ENCODE results near the gene SOWAHD. TPM values are rescaled to one million over a fixed set of nuclear protein-coding genes. Genes with fewer than 3 reads are reported as not detected.
"Not testable (repeated sequence)": the region's sequence is repeated elsewhere in the genome, so short reads cannot be mapped to it uniquely, and the experiment has no call there.

Gene SOWAHD
- total RNA-seq, 2 experiments from 2014 or later: 0.23 TPM; not detected in 1

GRCh38 chrX:119791437-119792231 lies 33.2 kb downstream of the SOWAHD start, which contains the start of gene RPL39:
RPL39 (minus strand) TSS chrX:119791630; CDS start chrX:119791576, 54 bp downstream.
- intact Hi-C loops (cut with micrococcal nuclease): loop anchor here (2.0 kb wide), 1 partner anchor 79 kb away; the partner anchor contains the start of genes NDUFA1 and RNF113A
- Mint-ChIP-seq H3K9me3 (no peaks in the 10 kb centered on the region), H3K36me3 (ENCODE audit: low read depth) (peaks cover 45% of the 10 kb centered on the region), H3K27ac (peak within 1 kb of the TSS; percentile 96), H3K27me3 (no peaks in the 10 kb centered on the region), H3K4me1 (ENCODE audit: low read depth) (peaks cover 23% of the 10 kb centered on the region), H3K4me3 (peak within 1 kb of the TSS; percentile 91)
- peak; percentile 93 for ATAC-seq
- peak; percentile 88 for DNase-seq
- ChIA-PET CTCF (interaction anchor here (0.6 to 1.9 kb wide), 7 partner anchors 16 to 182 kb away, joined by 3 to 6 read pairs (median 4); partner anchors contain the start of genes NDUFA1, RNF113A, SOWAHD and UPF3B), POLR2A (interaction anchor here (0.7 to 3.0 kb wide), 20 partner anchors 8 to 218 kb away, joined by 3 to 24 read pairs (median 4); partner anchors contain the start of genes NDUFA1, NKRF, RNF113A and SEPTIN6)
- TF ChIP-seq CTCF (IDR thresholded peaks at IDR 0.05): no peak

DNA sequence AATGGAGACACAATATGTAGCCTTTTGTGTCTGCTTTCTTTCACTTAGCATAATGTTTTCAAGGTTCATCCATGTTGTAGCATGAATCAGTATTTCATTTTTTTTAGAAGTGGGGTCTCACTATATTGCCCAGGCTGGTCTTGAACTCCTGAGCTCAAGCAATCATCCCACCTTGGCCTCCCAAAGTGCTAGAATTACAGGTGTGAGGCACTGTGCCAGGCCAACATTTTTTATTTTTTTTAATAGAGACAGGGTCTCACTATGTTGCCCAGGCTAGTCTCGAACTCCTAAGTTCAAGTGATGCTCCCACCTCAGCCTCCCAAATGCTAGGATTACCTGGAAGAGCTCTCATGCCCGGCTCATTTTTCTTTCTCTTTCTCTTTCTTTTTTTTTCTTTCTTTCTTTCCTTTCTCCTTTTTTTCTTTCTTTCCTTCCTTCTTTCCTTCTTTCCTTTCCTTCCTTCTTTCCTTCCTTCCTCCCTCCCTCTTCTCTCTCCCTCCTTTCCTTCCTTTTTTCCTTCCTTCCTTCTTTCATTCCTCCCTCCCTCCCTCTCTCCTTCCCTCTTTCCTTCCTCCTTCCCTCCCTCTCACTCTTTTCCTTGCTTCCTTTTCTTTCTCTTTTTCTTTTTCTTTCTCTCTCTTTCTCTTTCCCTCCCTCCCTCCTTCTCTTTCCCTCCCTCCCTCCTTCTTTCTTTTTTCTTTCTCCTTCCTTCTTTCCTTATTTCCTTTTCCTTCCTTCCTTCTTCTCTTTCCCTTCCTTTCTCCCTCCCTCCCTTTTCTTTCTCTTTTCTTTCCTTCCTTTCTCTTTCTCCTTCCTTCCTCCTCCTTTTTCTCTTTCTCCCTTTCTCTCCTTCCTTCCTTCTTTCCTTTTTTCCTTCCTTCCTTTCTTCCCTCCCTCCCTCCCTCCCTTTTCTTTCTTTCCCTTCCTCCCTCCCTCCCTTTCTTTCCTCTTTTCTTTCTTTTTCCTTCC lies 43.1 kb downstream of the SOWAHD start:
- Mint-ChIP-seq H3K27me3 (no peaks in the 10 kb centered on the region), H3K4me3 (no peak overlapping the region), H3K36me3 (ENCODE audit: low read depth) (peaks cover 2% of the 10 kb centered on the region), H3K9me3 (no peaks in the 10 kb centered on the region), H3K27ac (no peak overlapping the region), H3K4me1 (ENCODE audit: low read depth) (no peaks in the 10 kb centered on the region)
- TF ChIP-seq CTCF (IDR thresholded peaks at IDR 0.05): no peak
- no peak for ATAC-seq
- DNase-seq: no peak
- CTCF ChIA-PET: no interaction called here
- intact Hi-C loops (cut with micrococcal nuclease): no loop called here
- POLR2A ChIA-PET: interaction anchor here (1.3 kb wide), 1 partner anchor 10 kb away, joined by 3 read pairs; the partner anchor contains the start of gene RPL39

DNA sequence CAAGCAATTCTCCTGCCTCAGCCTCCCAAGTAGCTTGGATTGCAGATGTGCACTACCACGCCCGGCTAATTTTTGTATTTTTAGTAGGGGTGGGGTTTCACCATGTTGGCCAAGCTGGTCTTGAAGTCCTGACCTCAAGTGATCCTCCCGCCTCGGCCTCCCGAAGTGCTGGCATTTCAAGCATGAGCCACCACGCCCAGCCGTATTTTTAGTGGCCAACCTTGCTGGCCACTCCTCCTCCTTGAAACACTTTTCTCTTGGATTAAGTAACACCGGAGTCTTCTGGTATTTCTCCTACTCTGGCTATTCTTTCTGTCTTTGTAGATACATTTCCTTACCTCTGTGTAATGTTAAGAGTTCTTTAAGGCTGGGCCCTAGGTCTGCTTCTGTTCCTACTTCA lies 44.2 kb downstream of the SOWAHD start:
- ATAC-seq: no peak
- no peaks in the 10 kb centered on the region for H3K27me3 Mint-ChIP-seq
- ChIA-PET CTCF (no interaction called here), POLR2A (no interaction called here)
- H3K4me1 Mint-ChIP-seq (ENCODE audit: low read depth): no peaks in the 10 kb centered on the region
- H3K9me3 Mint-ChIP-seq: no peaks in the 10 kb centered on the region
- DNase-seq: no peak
- no peak overlapping the region for H3K27ac Mint-ChIP-seq
- intact Hi-C loops (cut with micrococcal nuclease): no loop called here
- H3K36me3 Mint-ChIP-seq (ENCODE audit: low read depth): peaks cover 2% of the 10 kb centered on the region
- no peak for TF ChIP-seq CTCF (IDR thresholded peaks at IDR 0.05)
- no peak overlapping the region for H3K4me3 Mint-ChIP-seq

- H3K27me3 Mint-ChIP-seq; intact Hi-C loops (cut with micrococcal nuclease); H3K27ac Mint-ChIP-seq; H3K4me3 Mint-ChIP-seq; POLR2A ChIA-PET; H3K4me1 Mint-ChIP-seq (ENCODE audit: low read depth); CTCF ChIA-PET; H3K9me3 Mint-ChIP-seq; DNase-seq; H3K36me3 Mint-ChIP-seq (ENCODE audit: low read depth); ATAC-seq: not testable (repeated sequence)
Measured at GRCh38 chrX:119808461-119808860, 50.1 kb downstream of the SOWAHD start.

DNA sequence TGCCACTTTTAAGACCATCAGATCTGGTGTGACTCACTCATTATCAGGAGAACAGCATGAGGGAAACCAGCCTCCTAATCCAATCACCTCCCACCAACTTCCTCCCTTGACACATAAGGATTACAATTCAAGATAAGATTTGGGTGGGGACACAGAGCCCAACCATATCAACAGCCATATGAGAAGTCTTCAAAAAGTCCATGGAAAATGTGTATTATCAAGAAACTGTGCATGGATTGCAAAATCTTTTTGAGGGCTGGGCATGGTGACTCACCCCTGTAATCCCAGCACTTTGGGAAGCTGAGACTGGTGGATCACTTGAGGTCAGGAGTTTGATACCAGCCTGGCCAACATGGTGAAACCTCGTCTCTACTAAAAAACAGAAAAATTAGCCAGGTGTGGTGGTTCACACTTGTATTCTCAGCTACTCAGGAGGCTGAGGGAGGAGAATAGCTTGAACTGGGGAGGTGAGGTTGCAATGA lies 50.8 kb downstream of the SOWAHD start:
- Mint-ChIP-seq H3K27ac (no peak overlapping the region), H3K4me3 (no peak overlapping the region), H3K4me1 (ENCODE audit: low read depth) (no peaks in the 10 kb centered on the region), H3K36me3 (ENCODE audit: low read depth) (peaks cover 2% of the 10 kb centered on the region), H3K9me3 (no peaks in the 10 kb centered on the region), H3K27me3 (no peaks in the 10 kb centered on the region)
- CTCF ChIA-PET: no interaction called here
- intact Hi-C loops (cut with micrococcal nuclease): no loop called here
- POLR2A ChIA-PET: no interaction called here
- TF ChIP-seq CTCF (IDR thresholded peaks at IDR 0.05): no peak
- DNase-seq: no peak
- no peak for ATAC-seq

All from activated CD8-positive, alpha-beta T cell treated with anti-CD3 and anti-CD28 coated beads for 36 hours (primary cell).